Left lung (tissue), 10 donors: ENCODE measurements around the gene NR6A1. TPM values are rescaled to one million over a fixed set of nuclear protein-coding genes. Genes with fewer than 3 reads are reported as not detected.

Source experiments
- ATAC-seq: fragments of 200-7000 bp; cut with Tn5 transposase; one replicate; pipeline ENCODE4 v1.9.1; 2020; ENCODE audit warnings: moderate library complexity
- DNase-seq, 4 donors: peaks; one replicate each; pipeline ENCODE4 v3.0.0-alpha.2; 2013 to 2020
- H3K27ac ChIP-seq, 2 donors: fragments of 200-600 bp; sonication (generic) in 1 of 2; one replicate each; pipeline versions ENCODE4 v1.5.0 to v1.8.0; 2020 to 2021
- H3K27me3 ChIP-seq, 2 donors: fragments of 200-600 bp; sonication (generic) in 1 of 2; one replicate each; pipeline versions ENCODE4 v1.5.0 to v1.8.0; 2020 to 2021
- H3K36me3 ChIP-seq, 2 donors: fragments of 200-600 bp; sonication (generic) in 1 of 2; one replicate each; pipeline versions ENCODE4 v1.5.0 to v1.8.0; 2020 to 2021
- H3K4me1 ChIP-seq, 2 donors: fragments of 200-600 bp; one replicate each; pipeline ENCODE4 v1.8.0; 2021
- H3K4me3 ChIP-seq, 2 donors: fragments of 200-600 bp; sonication (generic) in 1 of 2; one replicate each; pipeline versions ENCODE4 v1.5.0 to v1.8.0; 2020 to 2021; ENCODE audit warnings: mild to moderate bottlenecking in 1 of 2
- H3K9me3 ChIP-seq, 2 donors: fragments of 200-600 bp; sonication (generic) in 1 of 2; one replicate each; pipeline versions ENCODE4 v1.5.0 to v1.8.0; 2020 to 2021
- CTCF ChIP-seq, 2 donors: fragments of 200-600 bp; sonication (generic) in 1 of 2; IDR thresholded peaks; one replicate each; pipeline versions ENCODE4 v1.5.0 to v1.8.0; 2021; ENCODE audit warnings: antibody characterized with exemption in 2 of 2
- intact Hi-C, 2 donors: fragments of 100-400 bp; cut with DNase I; formaldehyde crosslinking; loops; one replicate each; pipeline versions ENCODE4 v1.11.2 to v1.14.2; 2022
- polyA plus RNA-seq, 6 donors: library from polyadenylated mRNA; unstranded; fragments of 120-200 nt; gene quantifications; one replicate each; pipeline ENCODE4 v1.2.1, GENCODE V29; 2013; ENCODE audit not compliant: insufficient read length in 6 of 6
- total RNA-seq, 2 donors: library from RNA; stranded (reverse); fragmentation: NEBNext Ultra II Directional; extraction: Animal tissue kit (Norgen Biotek cat#: 25700); gene quantifications; one replicate each; pipeline ENCODE4 v1.2.1, GENCODE V29; 2021
- donor health status: DM: no; HTN: yes; CAD: no.
- donor health status: DM: no; HTN: no; CAD: no.

The NR6A1 gene
- total and polyA plus RNA-seq, 8 donors = 1.2 to 4.1 (median 1.7) TPM

GRCh38 chr9:124762633-124763032 lies 8.5 kb downstream of the NR6A1 start:
- Histone ChIP-seq H3K4me1 (peaks cover 5 to 37% of the 10 kb centered on the region in 2 donors), H3K36me3 (no peaks in the 10 kb centered on the region), H3K27ac (no peak overlapping the region), H3K9me3 (no peaks in the 10 kb centered on the region), H3K4me3 (no peak overlapping the region), H3K27me3 (peaks cover 23 to 60% of the 10 kb centered on the region in 2 donors)
- intact Hi-C loops = no loop called here
- no peak for TF ChIP-seq CTCF (IDR thresholded peaks at IDR 0.05)
- DNase-seq = no peak
- no peak for ATAC-seq

GRCh38 chr9:124761710-124762109 lies 9.4 kb downstream of the NR6A1 start:
- no peak overlapping the region for H3K27ac ChIP-seq
- H3K27me3 ChIP-seq = peaks cover 16 to 60% of the 10 kb centered on the region in 2 donors
- no peaks in the 10 kb centered on the region for H3K9me3 ChIP-seq
- DNase-seq (no peak), ATAC-seq (no peak)
- no peak for TF ChIP-seq CTCF (IDR thresholded peaks at IDR 0.05)
- no peaks in the 10 kb centered on the region for H3K36me3 ChIP-seq
- intact Hi-C loops = no loop called here
- H3K4me3 ChIP-seq = no peak overlapping the region
- H3K4me1 ChIP-seq = peaks cover 5 to 37% of the 10 kb centered on the region in 2 donors

GRCh38 chr9:124761196-124761595 lies 9.9 kb downstream of the NR6A1 start:
- Histone ChIP-seq H3K27ac (no peak overlapping the region), H3K4me3 (no peak overlapping the region), H3K27me3 (peaks cover 18 to 60% of the 10 kb centered on the region in 2 donors), H3K9me3 (no peaks in the 10 kb centered on the region), H3K4me1 (peaks cover 5 to 32% of the 10 kb centered on the region in 2 donors), H3K36me3 (no peaks in the 10 kb centered on the region)
- ATAC-seq (no peak), DNase-seq (no peak)
- intact Hi-C loops = no loop called here
- no peak for TF ChIP-seq CTCF (IDR thresholded peaks at IDR 0.05)

- Histone ChIP-seq H3K27ac (no peak overlapping the region), H3K4me1 (peaks cover 5 to 32% of the 10 kb centered on the region in 2 donors), H3K9me3 (no peaks in the 10 kb centered on the region), H3K36me3 (no peaks in the 10 kb centered on the region), H3K4me3 (no peak overlapping the region), H3K27me3 (peaks cover 19 to 57% of the 10 kb centered on the region in 2 donors)
- DNase-seq (no peak), ATAC-seq (no peak)
- no peak for TF ChIP-seq CTCF (IDR thresholded peaks at IDR 0.05)
- intact Hi-C loops = no loop called here
Observed at GRCh38 chr9:124760719-124761118, 10.4 kb downstream of the NR6A1 start.

GRCh38 chr9:124759327-124759726 lies 11.8 kb downstream of the NR6A1 start:
- peaks cover 19 to 63% of the 10 kb centered on the region in 2 donors for H3K27me3 ChIP-seq
- ATAC-seq = peak; percentile 17
- no peak for DNase-seq
- TF ChIP-seq CTCF (IDR thresholded peaks at IDR 0.05) = no peak
- no peak overlapping the region for H3K4me3 ChIP-seq
- intact Hi-C loops = no loop called here
- peaks cover 5 to 32% of the 10 kb centered on the region in 2 donors for H3K4me1 ChIP-seq
- peak overlapping the region in 1 of 2 donors; percentile 74 for H3K27ac ChIP-seq
- no peaks in the 10 kb centered on the region for H3K36me3 ChIP-seq
- H3K9me3 ChIP-seq = no peaks in the 10 kb centered on the region
